Left cardiac atrium (tissue), 4 donors: ENCODE results near the gene OPRL1. TPM values are rescaled to one million over a fixed set of nuclear protein-coding genes. Genes with fewer than 3 reads are reported as not detected.
A peak's percentile ranks its signal among the peaks of the same experiment; 100 is the strongest.
"Not testable (repeated sequence)": the region's sequence is repeated elsewhere in the genome, so short reads cannot be mapped to it uniquely, and the experiment has no call there.

ENCODE experiments used
- ATAC-seq, 2 donors: fragments of 200-7000 bp; cut with Tn5 transposase; one replicate each; pipeline ENCODE4 v1.9.1; 2020; ENCODE audit warnings: mild to moderate bottlenecking in 2 of 2, moderate library complexity in 2 of 2
- DNase-seq: peaks from one replicate; pipeline ENCODE4 v3.0.0-alpha.2; 2020
- intact Hi-C, 2 donors: fragments of 100-400 bp; cut with DNase I; formaldehyde crosslinking; loops; one replicate each; pipeline versions ENCODE4 v1.14.1 to v1.15.1; 2022 to 2023
- total RNA-seq, 2 donors: library from RNA; stranded (reverse); fragmentation: NEBNext Ultra II Directional; extraction: Animal tissue kit (Norgen Biotek cat#: 25700); gene quantifications; one replicate each; pipeline ENCODE4 v1.2.1, GENCODE V29; 2021
- donor health status: DM: no; HTN: yes; CAD: no.
- donor health status: DM: no; HTN: yes; CAD: no; lungs with severe emphysema.
- donor health status: DM: yes; HTN: yes; CAD: no.
- donor health status: Dilated cardiomyopathy.

Gene OPRL1
- total RNA-seq, 2 donors from 2014 or later, result 0.71 to 0.97 TPM

DNA sequence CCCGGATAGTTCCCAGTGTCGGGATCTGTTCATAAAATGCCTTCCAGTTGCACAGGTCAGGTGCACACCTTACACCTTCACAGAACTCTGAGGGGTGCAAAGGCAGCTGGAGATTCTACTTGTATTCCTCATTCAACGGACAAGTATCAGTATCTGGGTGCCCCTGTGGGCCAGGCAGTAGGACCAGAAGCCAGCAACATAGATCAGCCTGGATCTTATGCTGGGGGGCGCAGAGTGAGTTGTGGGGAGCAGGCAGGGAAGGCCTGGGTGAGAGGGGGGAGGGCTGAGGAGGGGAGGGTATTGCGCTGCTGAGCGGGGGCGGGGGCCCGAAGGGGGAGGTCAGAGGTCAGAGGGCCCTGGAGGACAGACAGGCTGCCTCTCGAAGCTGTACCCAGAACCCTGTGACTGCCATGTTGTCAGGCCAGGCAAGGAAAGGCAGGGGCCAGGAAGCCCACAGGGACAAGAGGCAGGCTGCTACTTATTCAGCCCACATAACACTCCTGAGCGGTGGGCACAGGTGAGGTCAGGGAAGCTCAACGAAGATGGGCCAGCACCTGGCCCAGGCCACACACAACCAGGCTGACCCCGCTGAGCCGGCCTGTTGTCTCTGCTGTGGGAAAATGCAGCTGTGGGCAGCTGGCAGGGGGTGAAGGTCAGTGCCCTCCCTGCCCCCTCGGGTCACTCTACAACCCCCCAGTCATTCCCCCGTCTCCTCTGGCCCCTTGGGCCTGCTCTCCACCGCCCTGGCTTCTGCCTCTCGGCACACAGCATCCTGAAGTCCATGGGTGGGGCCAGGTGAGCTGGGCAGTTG is 1.1 kb downstream of the OPRL1 start:
- ATAC-seq (no peak), DNase-seq (no peak)
- intact Hi-C loops, result no loop called here

GRCh38 chr20:64081624-64081964 is 1.7 kb downstream of the OPRL1 start:
- ATAC-seq (no peak), DNase-seq (no peak)
- intact Hi-C loops, result no loop called here

- intact Hi-C loops, result no loop called here
- DNase-seq, result no peak
- ATAC-seq, result no peak
Measured at GRCh38 chr20:64082126-64082731, 2.3 kb downstream of the OPRL1 start.

GRCh38 chr20:64082820-64083377 is 3.0 kb downstream of the OPRL1 start:
- no peak for ATAC-seq
- DNase-seq, result no peak
- intact Hi-C loops, result loop anchor here in 1 of 2 donors (1.0 kb wide), 1 partner anchor 37 kb away; no protein-coding TSS in a partner anchor

- ATAC-seq, result peak; percentile 64 to 68
- DNase-seq, result peak; percentile 84
- intact Hi-C loops, result loop anchor here in 1 of 2 donors (1.0 kb wide), 1 partner anchor 37 kb away; no protein-coding TSS in a partner anchor
Measured at GRCh38 chr20:64083378-64083803, 3.5 kb downstream of the OPRL1 start.

- DNase-seq (no peak), ATAC-seq (no peak)
- intact Hi-C loops, result loop anchor here in 1 of 2 donors (1.0 kb wide), 1 partner anchor 36 kb away; no protein-coding TSS in a partner anchor
Measured at GRCh38 chr20:64083804-64084684, 4.2 kb downstream of the OPRL1 start, which contains the start of gene LKAAEAR1. TSS of gene LKAAEAR1 (minus strand) at chr20:64084398. CDS start at chr20:64084219, 179 bp downstream.

DNA sequence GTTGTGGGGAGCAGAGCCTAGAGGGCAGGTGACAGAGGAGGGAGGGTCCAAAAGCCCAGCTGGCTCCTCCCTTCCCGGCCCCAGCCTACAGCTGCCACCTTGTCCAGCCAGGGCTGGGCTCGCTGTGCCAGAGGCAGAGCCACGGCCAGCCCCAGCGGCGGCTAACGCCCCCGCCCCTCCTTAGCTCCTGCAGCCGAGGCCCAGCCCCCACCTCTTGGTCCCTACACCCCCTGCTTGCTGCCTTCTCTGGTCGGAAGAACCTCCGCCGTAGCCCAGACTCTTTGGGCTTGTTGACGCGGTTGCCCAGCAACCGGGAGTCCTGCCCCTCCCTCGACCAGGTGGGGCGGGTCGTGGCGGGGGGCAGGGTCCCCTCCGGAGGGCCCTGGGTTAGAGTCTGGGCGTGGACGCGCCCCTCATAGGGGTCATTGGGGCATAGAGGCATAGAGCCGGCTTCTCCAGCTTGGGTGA is 4.8 kb downstream of the OPRL1 start:
- no peak for DNase-seq
- ATAC-seq, result no peak
- intact Hi-C loops, result no loop called here

GRCh38 chr20:64086801-64087200 is 6.9 kb downstream of the OPRL1 start:
- intact Hi-C loops, result no loop called here
- ATAC-seq, result no peak
- DNase-seq, result no peak

DNA sequence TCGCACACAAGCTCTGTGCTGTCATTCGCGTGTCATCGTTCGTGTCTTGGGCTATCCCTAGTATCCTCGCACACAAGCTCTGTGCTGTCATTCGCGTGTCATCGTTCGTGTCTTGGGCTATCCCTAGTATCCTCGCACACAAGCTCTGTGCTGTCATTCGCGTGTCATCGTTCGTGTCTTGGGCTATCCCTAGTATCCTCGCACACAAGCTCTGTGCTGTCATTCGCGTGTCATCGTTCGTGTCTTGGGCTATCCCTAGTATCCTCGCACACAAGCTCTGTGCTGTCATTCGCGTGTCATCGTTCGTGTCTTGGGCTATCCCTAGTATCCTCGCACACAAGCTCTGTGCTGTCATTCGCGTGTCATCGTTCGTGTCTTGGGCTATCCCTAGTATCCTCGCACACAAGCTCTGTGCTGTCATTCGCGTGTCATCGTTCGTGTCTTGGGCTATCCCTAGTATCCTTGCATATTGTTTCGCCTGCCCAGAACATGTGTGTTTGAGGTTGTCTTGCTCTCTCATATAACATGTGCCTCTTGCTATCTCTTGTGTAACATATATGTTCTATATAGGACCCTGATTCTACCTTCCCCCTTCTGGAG is 7.4 kb downstream of the OPRL1 start:
- ATAC-seq, DNase-seq, intact Hi-C loops: not testable (repeated sequence)

GRCh38 chr20:64088586-64088985 is 8.7 kb downstream of the OPRL1 start:
- DNase-seq, intact Hi-C loops, ATAC-seq: not testable (repeated sequence)

DNA sequence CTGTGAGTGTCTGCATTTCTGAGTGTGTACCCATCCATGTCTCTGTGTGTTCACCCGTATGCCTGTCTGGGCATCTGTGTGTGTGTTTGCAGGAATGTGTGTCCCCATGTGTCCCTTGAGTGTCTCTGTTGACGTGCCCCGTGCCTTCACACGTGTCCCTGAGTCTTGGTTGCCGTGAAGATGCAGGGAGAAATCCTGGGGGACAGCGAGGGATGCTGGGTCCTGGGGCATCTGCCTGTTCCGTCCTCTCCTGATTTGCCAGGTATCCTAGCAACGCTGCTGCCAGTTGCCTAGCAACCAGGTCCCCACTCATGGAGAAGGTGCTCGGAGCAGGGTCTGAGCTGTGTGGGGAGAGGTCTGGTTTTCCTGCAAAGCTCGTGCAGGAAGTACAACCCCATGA is 10.3 kb downstream of the OPRL1 start:
- ATAC-seq (no peak), DNase-seq (no peak)
- intact Hi-C loops, result no loop called here

DNA sequence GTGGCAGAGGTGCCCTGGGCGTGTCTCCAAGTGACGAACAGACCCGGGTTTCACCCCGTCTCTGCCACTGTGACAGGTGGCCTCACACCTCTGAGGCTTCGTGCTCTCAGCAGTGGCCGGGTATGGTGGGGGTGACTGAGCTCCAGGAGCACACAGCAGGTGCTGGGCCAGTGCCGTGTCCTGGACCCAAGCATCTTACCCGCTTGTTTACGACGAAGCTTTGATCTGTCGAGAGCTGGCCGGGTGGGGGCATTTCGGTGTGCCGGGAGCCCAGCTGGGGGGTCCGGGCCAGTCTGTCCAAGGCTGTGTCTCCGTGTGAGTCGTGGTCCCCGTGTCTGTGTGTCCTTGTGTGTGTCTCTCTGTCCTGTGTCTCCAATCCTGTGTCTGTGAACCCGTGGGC is 11.5 kb downstream of the OPRL1 start:
- DNase-seq (no peak), ATAC-seq (no peak)
- intact Hi-C loops, result no loop called here

- intact Hi-C loops, result no loop called here
- DNase-seq (no peak), ATAC-seq (peak in 1 of 2 donors; percentile 22)
Measured at GRCh38 chr20:64091770-64092169, 11.9 kb downstream of the OPRL1 start.

GRCh38 chr20:64092258-64093012 is 12.6 kb downstream of the OPRL1 start:
- DNase-seq, result no peak
- no peak for ATAC-seq
- intact Hi-C loops, result no loop called here

DNA sequence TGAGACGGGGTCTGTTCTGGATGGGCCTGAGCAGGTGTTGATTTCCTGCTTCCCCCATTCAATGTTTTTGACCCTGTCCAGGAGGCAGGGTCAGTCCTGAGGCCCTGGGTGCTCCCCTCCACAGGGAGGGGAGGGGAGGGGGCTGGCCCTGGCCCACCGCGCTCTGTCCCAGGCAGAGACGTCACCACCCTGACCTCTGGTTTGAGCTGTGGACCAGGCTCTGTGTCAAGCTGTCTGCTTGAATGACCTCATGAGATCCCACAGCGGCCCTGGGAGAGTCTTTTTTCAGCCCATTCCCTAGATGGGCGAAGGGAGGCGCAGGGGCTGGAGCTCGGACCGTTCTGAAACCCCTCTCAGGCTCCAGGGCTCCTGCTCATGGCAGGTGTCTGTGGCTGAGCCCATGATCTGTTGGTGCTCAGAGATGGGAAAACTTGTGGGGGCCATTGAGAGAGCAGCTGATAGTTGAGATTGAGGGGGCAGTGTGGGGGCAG is 13.2 kb downstream of the OPRL1 start:
- ATAC-seq, result no peak

DNA sequence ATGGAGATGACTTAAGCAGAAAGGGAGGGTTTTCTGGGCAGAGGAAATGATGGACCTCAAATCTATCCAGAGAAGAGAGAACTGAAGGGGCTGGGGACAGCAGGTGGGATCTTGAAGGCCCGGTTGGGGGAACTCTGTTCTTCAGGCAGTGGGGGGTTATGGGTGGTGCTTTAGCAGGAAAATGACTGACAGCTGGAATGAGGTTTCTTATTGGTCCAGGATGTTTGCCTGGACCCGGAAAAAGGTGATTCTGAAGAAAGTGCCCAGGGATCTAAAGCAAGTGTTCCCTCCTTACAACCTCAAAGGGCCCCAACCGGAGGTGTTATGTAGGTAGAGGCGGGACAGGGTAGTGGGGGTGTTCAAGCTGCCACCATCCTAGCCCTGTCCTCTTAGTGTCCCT is 15.6 kb downstream of the OPRL1 start:
- intact Hi-C loops, result no loop called here
- ATAC-seq, result no peak
- no peak for DNase-seq

More for the DNA sequence above, 13.2 kb downstream of the OPRL1 start:
- DNase-seq, result no peak
- intact Hi-C loops, result no loop called here

GRCh38 chr20:64095927-64096326 is 16.0 kb downstream of the OPRL1 start:
- intact Hi-C loops, result no loop called here
- DNase-seq (no peak), ATAC-seq (no peak)

DNA sequence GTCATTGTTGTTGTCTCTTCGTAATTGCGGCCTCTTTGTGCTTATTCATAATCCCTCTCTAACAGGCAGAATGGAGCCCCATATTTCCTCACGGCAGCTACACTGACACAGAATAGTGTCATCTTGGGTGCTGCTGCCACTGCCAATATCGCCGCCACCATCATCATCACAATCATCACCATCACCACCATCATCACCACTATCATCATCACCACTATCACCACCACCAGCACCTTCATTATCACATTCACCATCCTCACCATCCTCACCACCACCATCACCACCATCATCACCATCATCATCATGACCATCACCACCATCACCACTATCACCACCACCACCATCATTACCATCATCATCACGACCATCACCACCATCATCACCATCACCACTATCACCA is 16.7 kb downstream of the OPRL1 start:
- no peak for ATAC-seq
- intact Hi-C loops, result no loop called here

More for the DNA sequence above, 16.7 kb downstream of the OPRL1 start:
- no peak for DNase-seq
